ENCODE results near the gene GPHA2.

Gene GPHA2

GRCh38 chr11:64898076-64898445 is 37.6 kb downstream of the GPHA2 start:
- peaks cover 20% of the 10 kb centered on the region for H3K36me3 ChIP-seq (ENCODE audit: control insufficient read depth, insufficient read depth, low read length)
- H3K4me1 ChIP-seq (ENCODE audit: control insufficient read depth, insufficient read depth, low read length) = no peaks in the 10 kb centered on the region; the same call in 1 of the 2 replicates
- no peak for DNase-seq (ENCODE audit: low read depth, low spot score)
- WGBS (ENCODE audit: insufficient coverage, insufficient read length) = no CpG with 5 or more reads among the region's 9 CpGs
- no peak overlapping the region for H3K27ac ChIP-seq (ENCODE audit: low read length)
- H3K9me3 ChIP-seq (ENCODE audit: control insufficient read depth, insufficient read depth, low read length) = no peaks in the 10 kb centered on the region
- no peaks in the 10 kb centered on the region for H3K27me3 ChIP-seq (ENCODE audit: control insufficient read depth, insufficient read depth, low read length)
- no peak overlapping the region for H3K4me3 ChIP-seq (ENCODE audit: low read length)

- H3K4me1 ChIP-seq (ENCODE audit: control insufficient read depth, insufficient read depth, low read length) = no peaks in the 10 kb centered on the region; the same call in 1 of the 2 replicates
- no peak overlapping the region for H3K4me3 ChIP-seq (ENCODE audit: low read length)
- no CpG with 5 or more reads among the region's 19 CpGs for WGBS (ENCODE audit: insufficient coverage, insufficient read length)
- peaks cover 20% of the 10 kb centered on the region for H3K36me3 ChIP-seq (ENCODE audit: control insufficient read depth, insufficient read depth, low read length)
- DNase-seq (ENCODE audit: low read depth, low spot score) = no peak
- no peaks in the 10 kb centered on the region for H3K27me3 ChIP-seq (ENCODE audit: control insufficient read depth, insufficient read depth, low read length)
- no peaks in the 10 kb centered on the region for H3K9me3 ChIP-seq (ENCODE audit: control insufficient read depth, insufficient read depth, low read length)
- H3K27ac ChIP-seq (ENCODE audit: low read length) = no peak overlapping the region
Measured at GRCh38 chr11:64897381-64898075, 38.2 kb downstream of the GPHA2 start.

GRCh38 chr11:64896448-64897022 is 39.2 kb downstream of the GPHA2 start:
- Histone ChIP-seq H3K4me1 (ENCODE audit: control insufficient read depth, insufficient read depth, low read length) (no peaks in the 10 kb centered on the region; the same call in 1 of the 2 replicates), H3K4me3 (ENCODE audit: low read length) (no peak overlapping the region), H3K9me3 (ENCODE audit: control insufficient read depth, insufficient read depth, low read length) (no peaks in the 10 kb centered on the region), H3K36me3 (ENCODE audit: control insufficient read depth, insufficient read depth, low read length) (peaks cover 14% of the 10 kb centered on the region), H3K27ac (ENCODE audit: low read length) (no peak overlapping the region), H3K27me3 (ENCODE audit: control insufficient read depth, insufficient read depth, low read length) (no peaks in the 10 kb centered on the region)
- no peak for DNase-seq (ENCODE audit: low read depth, low spot score)
- no CpG with 5 or more reads among the region's 14 CpGs for WGBS (ENCODE audit: insufficient coverage, insufficient read length)

- Histone ChIP-seq H3K9me3 (ENCODE audit: control insufficient read depth, insufficient read depth, low read length) (no peaks in the 10 kb centered on the region), H3K27me3 (ENCODE audit: control insufficient read depth, insufficient read depth, low read length) (no peaks in the 10 kb centered on the region), H3K4me1 (ENCODE audit: control insufficient read depth, insufficient read depth, low read length) (no peaks in the 10 kb centered on the region; the same call in 1 of the 2 replicates), H3K27ac (ENCODE audit: low read length) (no peak overlapping the region), H3K4me3 (ENCODE audit: low read length) (no peak overlapping the region), H3K36me3 (ENCODE audit: control insufficient read depth, insufficient read depth, low read length) (peaks cover 14% of the 10 kb centered on the region)
- WGBS (ENCODE audit: insufficient coverage, insufficient read length) = no CpG with 5 or more reads among the region's 39 CpGs
- DNase-seq (ENCODE audit: low read depth, low spot score) = no peak
Measured at GRCh38 chr11:64894812-64895452, 40.8 kb downstream of the GPHA2 start.

GRCh38 chr11:64894070-64894811 is 41.5 kb downstream of the GPHA2 start:
- H3K4me1 ChIP-seq (ENCODE audit: control insufficient read depth, insufficient read depth, low read length) = no peaks in the 10 kb centered on the region; the same call in 1 of the 2 replicates
- no peaks in the 10 kb centered on the region for H3K9me3 ChIP-seq (ENCODE audit: control insufficient read depth, insufficient read depth, low read length)
- no CpG with 5 or more reads among the region's 14 CpGs for WGBS (ENCODE audit: insufficient coverage, insufficient read length)
- peak; percentile 73 for DNase-seq (ENCODE audit: low read depth, low spot score)
- H3K4me3 ChIP-seq (ENCODE audit: low read length) = no peak overlapping the region
- H3K36me3 ChIP-seq (ENCODE audit: control insufficient read depth, insufficient read depth, low read length) = peaks cover 14% of the 10 kb centered on the region
- H3K27ac ChIP-seq (ENCODE audit: low read length) = no peak overlapping the region
- no peaks in the 10 kb centered on the region for H3K27me3 ChIP-seq (ENCODE audit: control insufficient read depth, insufficient read depth, low read length)

- H3K4me1 ChIP-seq (ENCODE audit: control insufficient read depth, insufficient read depth, low read length) = no peaks in the 10 kb centered on the region; the same call in 1 of the 2 replicates
- no peak overlapping the region for H3K4me3 ChIP-seq (ENCODE audit: low read length)
Measured at GRCh38 chr11:64893194-64894069, 42.3 kb downstream of the GPHA2 start.

GRCh38 chr11:64892838-64893193 is 42.9 kb downstream of the GPHA2 start:
- Histone ChIP-seq H3K4me1 (ENCODE audit: control insufficient read depth, insufficient read depth, low read length) (peaks cover 3% of the 10 kb centered on the region), H3K4me3 (ENCODE audit: low read length) (no peak overlapping the region), H3K36me3 (ENCODE audit: control insufficient read depth, insufficient read depth, low read length) (peaks cover 6% of the 10 kb centered on the region; the same call in 1 of the 2 replicates), H3K9me3 (ENCODE audit: control insufficient read depth, insufficient read depth, low read length) (no peaks in the 10 kb centered on the region), H3K27me3 (ENCODE audit: control insufficient read depth, insufficient read depth, low read length) (no peaks in the 10 kb centered on the region), H3K27ac (ENCODE audit: low read length) (no peak overlapping the region)
- no CpG with 5 or more reads among the region's 10 CpGs for WGBS (ENCODE audit: insufficient coverage, insufficient read length)
- no peak for DNase-seq (ENCODE audit: low read depth, low spot score)

More at GRCh38 chr11:64893194-64894069, 42.3 kb downstream of the GPHA2 start:
- Histone ChIP-seq H3K27me3 (ENCODE audit: control insufficient read depth, insufficient read depth, low read length) (no peaks in the 10 kb centered on the region), H3K36me3 (ENCODE audit: control insufficient read depth, insufficient read depth, low read length) (peaks cover 12% of the 10 kb centered on the region), H3K9me3 (ENCODE audit: control insufficient read depth, insufficient read depth, low read length) (no peaks in the 10 kb centered on the region), H3K27ac (ENCODE audit: low read length) (no peak overlapping the region)
- no CpG with 5 or more reads among the region's 25 CpGs for WGBS (ENCODE audit: insufficient coverage, insufficient read length)
- no peak for DNase-seq (ENCODE audit: low read depth, low spot score)

- Histone ChIP-seq H3K4me1 (ENCODE audit: control insufficient read depth, insufficient read depth, low read length) (peaks cover 5% of the 10 kb centered on the region), H3K9me3 (ENCODE audit: control insufficient read depth, insufficient read depth, low read length) (no peaks in the 10 kb centered on the region), H3K27me3 (ENCODE audit: control insufficient read depth, insufficient read depth, low read length) (no peaks in the 10 kb centered on the region), H3K36me3 (ENCODE audit: control insufficient read depth, insufficient read depth, low read length) (peaks cover 6% of the 10 kb centered on the region; the same call in 1 of the 2 replicates), H3K27ac (ENCODE audit: low read length) (no peak overlapping the region), H3K4me3 (ENCODE audit: low read length) (no peak overlapping the region)
- DNase-seq (ENCODE audit: low read depth, low spot score) = no peak
- no CpG with 5 or more reads among the region's 11 CpGs for WGBS (ENCODE audit: insufficient coverage, insufficient read length)
Measured at GRCh38 chr11:64892411-64892831, 43.3 kb downstream of the GPHA2 start.

GRCh38 chr11:64891880-64892279 is 43.8 kb downstream of the GPHA2 start:
- no peak for DNase-seq (ENCODE audit: low read depth, low spot score)
- Histone ChIP-seq H3K27me3 (ENCODE audit: control insufficient read depth, insufficient read depth, low read length) (no peaks in the 10 kb centered on the region), H3K4me1 (ENCODE audit: control insufficient read depth, insufficient read depth, low read length) (peaks cover 5% of the 10 kb centered on the region), H3K9me3 (ENCODE audit: control insufficient read depth, insufficient read depth, low read length) (no peaks in the 10 kb centered on the region), H3K4me3 (ENCODE audit: low read length) (no peak overlapping the region), H3K27ac (ENCODE audit: low read length) (no peak overlapping the region), H3K36me3 (ENCODE audit: control insufficient read depth, insufficient read depth, low read length) (peaks cover 6% of the 10 kb centered on the region; the same call in 1 of the 2 replicates)
- WGBS (ENCODE audit: insufficient coverage, insufficient read length) = no CpG with 5 or more reads among the region's 5 CpGs

Data from iPS DF 6.9 (cell line).